NT2/D1 (cell line): ENCODE measurements around the gene ZNF296.

Experiments
- SUZ12 ChIP-seq: IDR thresholded peaks from 2 replicates; pipeline ENCODE4 v1.6.1; 2011; ENCODE audit not compliant: insufficient read length, insufficient read depth; ENCODE audit errors: extremely low read depth
- YY1 ChIP-seq: IDR thresholded peaks from 2 replicates; pipeline ENCODE4 v1.6.1; 2011; ENCODE audit not compliant: insufficient read length, insufficient read depth
- ZNF274 ChIP-seq: IDR thresholded peaks from 2 replicates; pipeline ENCODE4 v1.6.1; 2011; ENCODE audit warnings: mild to moderate bottlenecking, low read depth, low read length

DNA sequence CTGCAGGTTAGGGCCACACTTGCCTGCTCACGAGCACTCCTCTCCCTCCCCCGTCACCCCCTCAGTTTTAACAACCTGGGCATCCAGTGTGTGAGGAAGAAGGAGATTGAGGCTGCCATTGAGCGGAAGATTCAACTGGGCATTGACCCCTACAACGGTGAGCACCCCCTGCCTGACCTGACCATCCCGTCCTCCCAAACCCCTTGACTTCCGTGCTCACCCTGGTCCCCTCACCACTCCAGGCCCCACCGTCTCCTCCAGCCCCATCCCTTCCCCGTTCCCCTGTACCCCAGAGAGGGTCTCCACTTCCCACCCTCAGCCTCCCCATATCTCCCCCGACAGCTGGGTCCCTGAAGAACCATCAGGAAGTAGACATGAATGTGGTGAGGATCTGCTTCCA lies 51.0 kb downstream of the ZNF296 start:
- TF ChIP-seq YY1 (no peak), ZNF274 (no peak), SUZ12 (no peak)
